CD4-positive, alpha-beta T cell (primary cell): ENCODE data around the gene PDE4A. TPM values are rescaled to one million over a fixed set of nuclear protein-coding genes. Genes with fewer than 3 reads are reported as not detected.

ENCODE experiments used
- ATAC-seq: fragments of 200-7000 bp; cut with Tn5 transposase; one replicate; pipeline ENCODE4 v1.10.0; 2022; ENCODE audit warnings: mild to moderate bottlenecking; ENCODE audit not compliant: poor library complexity
- CTCF ChIA-PET: fragments of 350-600 bp; sonication (Branson Sonifier 250); formaldehyde crosslinking; loops from one replicate; lab custom pipeline; 2021; ENCODE audit warnings: antibody characterized with exemption, inconsistent platforms; lab: Charles Lee
- POLR2A ChIA-PET: fragments of 350-600 bp; sonication (Branson Sonifier 250); formaldehyde crosslinking; loops from one replicate; lab custom pipeline; 2021; ENCODE audit warnings: antibody characterized with exemption, inconsistent platforms; lab: Charles Lee
- DNase-seq, 14 experiments: peaks; one replicate each; pipeline ENCODE4 v3.0.0-alpha.2; 2013 to 2020; ENCODE audit warnings: mixed read lengths in 2 of 14
- H3K27ac ChIP-seq, 2 donors: one replicate each; pipeline versions ENCODE4 v1.5.1 to v1.7.0; 2013; ENCODE audit warnings: low read length in 2 of 2, low read depth in 1 of 2, mild to moderate bottlenecking in 1 of 2
- H3K27me3 ChIP-seq, 2 experiments: 1 replicate in 1 of 2; 2 replicates in 1 of 2; pipeline versions ENCODE4 v1.6.1 to v1.7.0; 2013; ENCODE audit warnings: low read length in 2 of 2, control low read depth in 1 of 2, mild to moderate bottlenecking in 1 of 2, moderate library complexity in 1 of 2; ENCODE audit not compliant: insufficient read depth in 2 of 2, control insufficient read depth in 1 of 2
- H3K36me3 ChIP-seq: one replicate; pipeline ENCODE4 v1.6.1; 2013; ENCODE audit warnings: low read length, control low read depth; ENCODE audit not compliant: insufficient read depth
- H3K4me1 ChIP-seq: one replicate; pipeline ENCODE4 v1.6.1; 2013; ENCODE audit warnings: low read length, control low read depth; ENCODE audit not compliant: insufficient read depth
- H3K4me3 ChIP-seq: one replicate; pipeline ENCODE4 v1.5.1; 2013; ENCODE audit warnings: mild to moderate bottlenecking, low read length, moderate library complexity
- H3K9me3 ChIP-seq, 2 experiments: 1 replicate in 1 of 2; 2 replicates in 1 of 2; pipeline versions ENCODE4 v1.6.1 to v1.7.0; 2013; ENCODE audit warnings: low read length in 2 of 2, mild to moderate bottlenecking in 2 of 2, control low read depth in 1 of 2, moderate library complexity in 1 of 2; ENCODE audit not compliant: control insufficient read depth in 1 of 2, insufficient read depth in 1 of 2
- H3K27ac Mint-ChIP-seq: one replicate; pipeline ENCODE4 v1.8.0; 2020; ENCODE audit warnings: mixed read lengths
- H3K27me3 Mint-ChIP-seq: one replicate; pipeline ENCODE4 v1.8.0; 2021; ENCODE audit warnings: mixed read lengths
- H3K36me3 Mint-ChIP-seq: one replicate; pipeline ENCODE4 v1.8.0; 2021; ENCODE audit warnings: low read depth, mixed read lengths
- H3K4me1 Mint-ChIP-seq: one replicate; pipeline ENCODE4 v1.8.0; 2021; ENCODE audit warnings: low read depth, mixed read lengths
- H3K4me3 Mint-ChIP-seq: one replicate; pipeline ENCODE4 v1.8.0; 2020; ENCODE audit warnings: mild to moderate bottlenecking, mixed read lengths
- H3K9me3 Mint-ChIP-seq: one replicate; pipeline ENCODE4 v1.8.0; 2020; ENCODE audit warnings: mixed read lengths
- CTCF ChIP-seq: fragments of 200-600 bp; IDR thresholded peaks from one replicate; pipeline ENCODE4 v1.8.0; 2022; ENCODE audit warnings: antibody characterized with exemption, mild to moderate bottlenecking
- intact Hi-C, 2 experiments: fragments of 100-400 bp; cut with DNase I in 1 of 2; cut with micrococcal nuclease in 1 of 2; formaldehyde crosslinking; loops; one replicate each; pipeline versions ENCODE4 v1.15.1 to v1.9.0; 2023 to 2025; cut with DNase I, micrococcal nuclease
- total RNA-seq, 174 experiments: library from RNA in 2 of 174; stranded (reverse) in 2 of 174; gene quantifications; one replicate each; pipeline ENCODE4 v1.2.3 and lab custom pipeline; 2021 to 2026

Gene PDE4A
- total RNA-seq, 2 experiments from 2014 or later: 1.5 to 2.1 TPM

GRCh38 chr19:10384580-10384979 is 35.8 kb upstream of the PDE4A start:
- H3K27ac ChIP-seq: no peak overlapping the region
- no peaks in the 10 kb centered on the region for H3K9me3 ChIP-seq
- no peak overlapping the region for H3K4me3 ChIP-seq
- ChIA-PET CTCF (no interaction called here), POLR2A (no interaction called here)
- peaks cover 15% of the 10 kb centered on the region for H3K36me3 Mint-ChIP-seq
- no peaks in the 10 kb centered on the region for H3K27me3 ChIP-seq
- H3K4me1 Mint-ChIP-seq: peaks cover 21% of the 10 kb centered on the region
- intact Hi-C loops: loop anchor here in 1 of 2 experiments (5.0 kb wide), 1 partner anchor 67 kb away; the partner anchor contains the start of gene FDX2
- no peak overlapping the region for H3K27ac Mint-ChIP-seq
- no peaks in the 10 kb centered on the region for H3K36me3 ChIP-seq
- no peak for TF ChIP-seq CTCF
- no peak for DNase-seq
- peaks cover 19% of the 10 kb centered on the region for H3K4me1 ChIP-seq
- no peaks in the 10 kb centered on the region for H3K27me3 Mint-ChIP-seq
- H3K9me3 Mint-ChIP-seq: no peaks in the 10 kb centered on the region
- no peak for ATAC-seq
- no peak overlapping the region for H3K4me3 Mint-ChIP-seq

GRCh38 chr19:10388957-10389356 is 31.4 kb upstream of the PDE4A start:
- H3K4me3 Mint-ChIP-seq: no peak overlapping the region
- Histone ChIP-seq H3K4me1 (peaks cover 7% of the 10 kb centered on the region), H3K4me3 (no peak overlapping the region), H3K27me3 (no peaks in the 10 kb centered on the region), H3K36me3 (peaks cover 28% of the 10 kb centered on the region), H3K9me3 (no peaks in the 10 kb centered on the region), H3K27ac (no peak overlapping the region)
- H3K9me3 Mint-ChIP-seq: no peaks in the 10 kb centered on the region
- H3K36me3 Mint-ChIP-seq: peaks cover 32% of the 10 kb centered on the region
- DNase-seq: peak; percentile 72 to 94 (median 82)
- no peak overlapping the region for H3K27ac Mint-ChIP-seq
- peaks cover 4% of the 10 kb centered on the region for H3K4me1 Mint-ChIP-seq
- ATAC-seq: peak; percentile 62
- no peaks in the 10 kb centered on the region for H3K27me3 Mint-ChIP-seq
- ChIA-PET CTCF (interaction anchor here (0.7 to 3.8 kb wide), 20 partner anchors 8 to 459 kb away, joined by 3 to 102 read pairs (median 4); partner anchors contain the start of genes ICAM1, ICAM4 and TYK2), POLR2A (interaction anchor here (1.0 to 2.6 kb wide), 8 partner anchors 8 to 133 kb away, joined by 3 to 69 read pairs (median 5); partner anchors contain the start of genes ICAM1, ICAM5 and TYK2)
- TF ChIP-seq CTCF: peak; percentile 96
- intact Hi-C loops: loop anchor here (1.0 to 2.0 kb wide), 3 partner anchors 120 to 458 kb away; no protein-coding TSS in a partner anchor

- intact Hi-C loops: loop anchor here (1.0 to 2.0 kb wide), 3 partner anchors 121 to 459 kb away; no protein-coding TSS in a partner anchor
- H3K27ac ChIP-seq: no peak overlapping the region
- no peak overlapping the region for H3K27ac Mint-ChIP-seq
- TF ChIP-seq CTCF: no peak
- ATAC-seq (no peak), DNase-seq (peak in 2 of 14 experiments; percentile 45 to 54)
- CTCF ChIA-PET: interaction anchor here (0.6 to 3.9 kb wide), 15 partner anchors 9 to 460 kb away, joined by 3 to 102 read pairs (median 11); partner anchors contain the start of genes ICAM1 and TYK2
- H3K36me3 ChIP-seq: peaks cover 37% of the 10 kb centered on the region
- POLR2A ChIA-PET: interaction anchor here (1.5 to 3.6 kb wide), 4 partner anchors 9 to 131 kb away, joined by 6 to 69 read pairs (median 18); partner anchors contain the start of genes ICAM1 and TYK2
- H3K9me3 ChIP-seq: no peaks in the 10 kb centered on the region
- H3K4me3 ChIP-seq: no peak overlapping the region
- H3K36me3 Mint-ChIP-seq: peaks cover 38% of the 10 kb centered on the region
- peaks cover 4% of the 10 kb centered on the region for H3K4me1 Mint-ChIP-seq
- H3K27me3 ChIP-seq: no peaks in the 10 kb centered on the region
- peaks cover 7% of the 10 kb centered on the region for H3K4me1 ChIP-seq
- no peaks in the 10 kb centered on the region for H3K27me3 Mint-ChIP-seq
- H3K9me3 Mint-ChIP-seq: no peaks in the 10 kb centered on the region
- no peak overlapping the region for H3K4me3 Mint-ChIP-seq
These were observed 30.5 kb upstream of the PDE4A start for GRCh38 chr19:10389863-10390262.
